ENCODE measurements around the gene VILL. TPM values are rescaled to one million over a fixed set of nuclear protein-coding genes. Genes with fewer than 3 reads are reported as not detected.

The VILL gene
- total and polyA plus RNA-seq, 2 of the 8 experiments (the other 6 are each of a cell fraction or from before 2014, with no cell fraction given), result 4.1 to 4.2 TPM

DNA sequence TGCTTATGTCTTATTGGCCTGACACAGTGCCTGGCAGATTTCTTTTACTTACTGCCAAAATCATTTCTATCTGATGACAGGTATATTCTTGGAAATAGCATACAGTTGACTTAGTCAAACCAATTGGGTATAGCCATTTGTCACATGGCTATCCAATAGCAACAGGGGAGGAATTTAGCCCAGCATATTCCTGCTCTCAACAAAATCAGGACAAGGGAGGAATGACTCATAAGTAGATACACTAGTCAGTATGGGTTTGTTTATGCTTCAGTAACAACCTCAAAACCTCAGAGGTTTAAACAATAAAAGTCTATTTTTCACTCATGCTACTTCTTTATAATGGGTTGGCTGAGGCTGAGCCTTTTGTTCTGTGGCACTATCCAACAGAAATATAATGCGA lies 38.0 kb upstream of the VILL start:
- WGBS, 2 experiments (ENCODE audit: extremely low coverage in 1 of 2, insufficient coverage in 1 of 2, insufficient read length in 1 of 2, insufficient replicate concordance in 2 of 2, low coverage in 1 of 2, low lambda C conversion rate in 2 of 2, missing lambda C conversion rate in 1 of 2), result 90% methylated on average over 1 of the region's 1 CpG; no CpG with 5 or more reads in 1 of the 2 experiments
- H3K4me2 ChIP-seq (ENCODE audit: insufficient read depth in 1 of 2, low read depth in 2 of 2, low read length in 2 of 2), result no peak overlapping the region
- no peak overlapping the region for H3K4me3 ChIP-seq (ENCODE audit: extremely low read depth in 1 of 4, insufficient read depth in 2 of 4, low read depth in 3 of 4, low read length in 4 of 4)
- no peak overlapping the region for H3K18ac ChIP-seq (ENCODE audit: extremely low read depth, low read length)
- no peak overlapping the region for H2BK120ac ChIP-seq (replicated peaks; ENCODE audit: low read depth, low read length)
- H4K20me1 ChIP-seq (replicated peaks in 1 of 2; ENCODE audit: control insufficient read depth in 1 of 2, insufficient read depth in 2 of 2, low read length in 2 of 2), result no peaks in the 10 kb centered on the region
- H3K27ac ChIP-seq (ENCODE audit: low read depth, low read length), result no peak overlapping the region
- H3K14ac ChIP-seq (ENCODE audit: insufficient read length), result no peak overlapping the region
- DNase-seq (ENCODE audit: low read depth in 1 of 2, low spot score in 2 of 2) (no peak), FAIRE-seq (no peak)
- no peaks in the 10 kb centered on the region; the same call in 1 of the 2 replicates for H3K79me1 ChIP-seq (ENCODE audit: low read depth, low read length)
- H2AK5ac ChIP-seq (ENCODE audit: low read depth, low read length), result no peak overlapping the region
- peaks cover 0 to 3% (median 3%) of the 10 kb centered on the region in 4 experiments; a peak in 3 of 7 replicates for H3K4me1 ChIP-seq (replicated peaks in 1 of 4; ENCODE audit: control insufficient read depth in 3 of 4, insufficient read depth in 4 of 4, low read length in 3 of 4)
- H4K91ac ChIP-seq (replicated peaks; ENCODE audit: insufficient read length, low read length), result no peak overlapping the region
- POLR2A ChIA-PET (ENCODE audit: partially characterized antibody), result no interaction called here
- CTCF ChIA-PET (ENCODE audit: partially characterized antibody), result interaction anchor here (3.8 kb wide), 1 partner anchor 14 kb away, joined by 24 read pairs; no protein-coding TSS in a partner anchor
- H4K5ac ChIP-seq (ENCODE audit: insufficient read length, low read depth, low read length), result no peak overlapping the region
- no peak overlapping the region for H2BK5ac ChIP-seq (ENCODE audit: low read depth, low read length)
- H3K36me3 ChIP-seq (ENCODE audit: control insufficient read depth in 2 of 4, insufficient read depth in 4 of 4, low read length in 3 of 4), result no peaks in the 10 kb centered on the region; a peak in 1 of 8 replicates
- H2BK15ac ChIP-seq (ENCODE audit: low read length), result no peak overlapping the region
- H3K56ac ChIP-seq (replicated peaks; ENCODE audit: insufficient read length, low read depth, low read length), result no peak overlapping the region
- H3K23ac ChIP-seq (ENCODE audit: insufficient read length), result no peak overlapping the region
- no peak overlapping the region for H2BK12ac ChIP-seq (ENCODE audit: low read depth, low read length)
- H4K8ac ChIP-seq (ENCODE audit: extremely low read depth, insufficient read depth, low read length), result no peak overlapping the region
- no peak overlapping the region for H3K9ac ChIP-seq (replicated peaks in 1 of 4; ENCODE audit: extremely low read depth in 1 of 4, low read depth in 3 of 4, low read length in 3 of 4)
- no peak overlapping the region for H2BK20ac ChIP-seq (ENCODE audit: low read length)
- H3K79me2 ChIP-seq (ENCODE audit: control insufficient read depth in 1 of 2, insufficient read depth in 2 of 2, low read length in 2 of 2), result no peaks in the 10 kb centered on the region
- no peaks in the 10 kb centered on the region for H3K9me3 ChIP-seq (ENCODE audit: insufficient read depth in 2 of 2, low read depth in 1 of 2, low read length in 1 of 2)
- no peak overlapping the region for H3K4ac ChIP-seq (replicated peaks; ENCODE audit: insufficient read length, low read depth, low read length)
- no peak overlapping the region for H2AFZ ChIP-seq (ENCODE audit: low read length)
- no peaks in the 10 kb centered on the region for H3K23me2 ChIP-seq (ENCODE audit: low read depth, low read length)
- H3K27me3 ChIP-seq (replicated peaks in 1 of 4; ENCODE audit: control insufficient read depth in 3 of 4, extremely low read depth in 1 of 4, insufficient read depth in 3 of 4, low read length in 3 of 4), result no peaks in the 10 kb centered on the region
- TF ChIP-seq POLR2A (IDR thresholded peaks at IDR 0.05; ENCODE audit: control extremely low read depth in 1 of 2, low read depth in 2 of 2, low read length in 2 of 2) (no peak), TAF1 (IDR thresholded peaks at IDR 0.05; ENCODE audit: low read depth, low read length) (no peak), CHD2 (IDR thresholded peaks at IDR 0.05; ENCODE audit: low read length) (no peak), BCL11A (IDR thresholded peaks at IDR 0.05; ENCODE audit: low read depth in 2 of 2, low read length in 2 of 2) (no peak), MAFK (IDR thresholded peaks at IDR 0.05; ENCODE audit: low read depth, low read length) (no peak), RNF2 (IDR thresholded peaks at IDR 0.05; ENCODE audit: borderline replicate concordance, low read depth, low read length, missing control alignments, poor library complexity, severe bottlenecking) (no peak), SUZ12 (IDR thresholded peaks at IDR 0.05; ENCODE audit: low read length) (no peak), HDAC6 (IDR thresholded peaks at IDR 0.05; ENCODE audit: low read depth, low read length) (no peak), BRCA1 (IDR thresholded peaks at IDR 0.05; ENCODE audit: low read depth, low read length) (no peak), SRF (IDR thresholded peaks at IDR 0.05; ENCODE audit: low read depth, low read length) (no peak), CBX8 (IDR thresholded peaks at IDR 0.05; ENCODE audit: borderline replicate concordance, low read depth, low read length) (no peak), SIRT6 (IDR thresholded peaks at IDR 0.05; ENCODE audit: low read length) (no peak), RXRA (IDR thresholded peaks at IDR 0.05; ENCODE audit: insufficient read depth, low read depth, low read length) (no peak), POLR2AphosphoS5 (IDR thresholded peaks at IDR 0.05; ENCODE audit: low read depth, low read length) (no peak), NRF1 (IDR thresholded peaks at IDR 0.05; ENCODE audit: low read depth, low read length) (no peak), JUND (IDR thresholded peaks at IDR 0.05; ENCODE audit: low read length) (no peak), EGR1 (IDR thresholded peaks at IDR 0.05; ENCODE audit: borderline replicate concordance, low read depth, low read length) (no peak)
